ENCODE results near the gene MCU. TPM values are rescaled to one million over a fixed set of nuclear protein-coding genes. Genes with fewer than 3 reads are reported as not detected.
"Not testable (repeated sequence)": the region's sequence is repeated elsewhere in the genome, so short reads cannot be mapped to it uniquely, and the experiment has no call there.

Gene MCU
- total RNA-seq, 2 donors from 2014 or later = 11.6 to 18.7 TPM

DNA sequence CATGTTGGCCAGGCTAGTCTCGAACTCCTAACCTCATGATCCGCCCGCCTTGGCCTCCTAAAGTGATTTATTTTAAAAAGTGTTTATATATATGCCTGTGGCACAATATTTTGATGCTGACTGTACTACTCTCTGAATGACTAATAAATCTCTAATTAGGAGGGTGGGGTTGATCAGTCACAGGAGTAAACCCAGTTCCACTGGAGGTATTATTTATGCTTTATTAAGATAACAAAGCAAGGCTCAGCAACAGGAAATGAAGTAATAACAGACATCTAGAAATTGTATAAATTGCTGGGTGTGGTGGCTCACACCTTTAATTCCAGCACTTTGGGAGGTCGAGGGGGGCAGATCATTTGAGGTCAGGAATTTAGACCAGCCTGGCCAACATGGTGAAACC, 26.0 kb upstream of the MCU start:
- Mint-ChIP-seq H3K27ac (no peak overlapping the region), H3K36me3 (no peaks in the 10 kb centered on the region), H3K27me3 (peaks cover 5 to 7% of the 10 kb centered on the region in 2 donors), H3K4me1 (ENCODE audit: low read depth in 2 of 2) (no peaks in the 10 kb centered on the region), H3K9me3 (no peaks in the 10 kb centered on the region), H3K4me3 (no peak overlapping the region)
- DNase-seq (ENCODE audit: low spot score) = no peak
- no peak for ATAC-seq

DNA sequence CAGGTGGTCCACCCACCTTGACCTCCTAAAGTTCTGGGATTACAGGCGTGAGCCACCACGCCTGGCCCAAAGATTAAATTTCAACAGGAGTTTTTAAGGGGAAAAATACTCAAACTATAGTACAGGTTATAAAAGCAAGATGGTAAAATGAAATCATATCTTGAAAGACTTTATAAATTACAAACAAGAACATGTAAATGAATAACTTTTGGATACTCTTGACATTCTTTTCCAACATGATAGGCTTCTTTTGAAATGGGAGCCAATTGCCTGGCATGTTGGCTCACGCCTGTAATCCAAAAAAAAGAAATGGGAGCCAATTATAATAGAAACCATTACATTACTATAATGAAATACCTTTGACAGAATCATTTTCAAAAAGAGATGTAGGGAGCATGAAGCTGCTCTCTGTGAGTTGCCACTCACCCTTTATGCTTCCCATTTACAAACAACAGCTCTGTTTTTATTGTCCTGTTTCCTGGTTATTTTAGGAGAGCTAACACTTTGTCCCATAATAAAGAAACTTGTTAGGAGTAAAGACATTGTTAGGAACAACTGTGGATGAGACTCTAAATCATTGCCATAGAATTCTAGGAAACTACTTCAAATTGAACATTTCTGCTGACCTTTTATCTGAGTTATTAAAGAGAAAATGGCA, 24.6 kb upstream of the MCU start:
- ATAC-seq = no peak
- H3K27ac Mint-ChIP-seq = no peak overlapping the region
- H3K4me3 Mint-ChIP-seq = no peak overlapping the region

GRCh38 chr10:72673280-72673679, 18.7 kb upstream of the MCU start:
- H3K27ac Mint-ChIP-seq = no peak overlapping the region
- peaks cover 3 to 7% of the 10 kb centered on the region in 2 donors for H3K27me3 Mint-ChIP-seq
- DNase-seq (ENCODE audit: low spot score) = no peak
- H3K9me3 Mint-ChIP-seq = no peaks in the 10 kb centered on the region
- ATAC-seq = no peak
- H3K4me3 Mint-ChIP-seq = no peak overlapping the region
- no peaks in the 10 kb centered on the region for H3K36me3 Mint-ChIP-seq
- no peaks in the 10 kb centered on the region for H3K4me1 Mint-ChIP-seq (ENCODE audit: low read depth in 2 of 2)

More for the DNA sequence above, 24.6 kb upstream of the MCU start:
- no peaks in the 10 kb centered on the region for H3K9me3 Mint-ChIP-seq
- DNase-seq (ENCODE audit: low spot score) = no peak
- peaks cover 7% of the 10 kb centered on the region in 2 donors for H3K27me3 Mint-ChIP-seq
- no peaks in the 10 kb centered on the region for H3K4me1 Mint-ChIP-seq (ENCODE audit: low read depth in 2 of 2)
- no peaks in the 10 kb centered on the region for H3K36me3 Mint-ChIP-seq

- ATAC-seq; H3K27ac Mint-ChIP-seq; H3K4me1 Mint-ChIP-seq (ENCODE audit: low read depth in 2 of 2); H3K36me3 Mint-ChIP-seq; H3K27me3 Mint-ChIP-seq; DNase-seq (ENCODE audit: low spot score); H3K9me3 Mint-ChIP-seq; H3K4me3 Mint-ChIP-seq: not testable (repeated sequence)
Observed at GRCh38 chr10:72674174-72674573, 17.8 kb upstream of the MCU start.

GRCh38 chr10:72679838-72680241, 12.1 kb upstream of the MCU start:
- H3K27ac Mint-ChIP-seq = no peak overlapping the region
- peaks cover 0 to 2% of the 10 kb centered on the region in 2 donors for H3K27me3 Mint-ChIP-seq
- DNase-seq (ENCODE audit: low spot score) = no peak
- no peaks in the 10 kb centered on the region for H3K36me3 Mint-ChIP-seq
- H3K4me3 Mint-ChIP-seq = no peak overlapping the region
- ATAC-seq = no peak
- H3K9me3 Mint-ChIP-seq = no peaks in the 10 kb centered on the region
- no peaks in the 10 kb centered on the region for H3K4me1 Mint-ChIP-seq (ENCODE audit: low read depth in 2 of 2)

DNA sequence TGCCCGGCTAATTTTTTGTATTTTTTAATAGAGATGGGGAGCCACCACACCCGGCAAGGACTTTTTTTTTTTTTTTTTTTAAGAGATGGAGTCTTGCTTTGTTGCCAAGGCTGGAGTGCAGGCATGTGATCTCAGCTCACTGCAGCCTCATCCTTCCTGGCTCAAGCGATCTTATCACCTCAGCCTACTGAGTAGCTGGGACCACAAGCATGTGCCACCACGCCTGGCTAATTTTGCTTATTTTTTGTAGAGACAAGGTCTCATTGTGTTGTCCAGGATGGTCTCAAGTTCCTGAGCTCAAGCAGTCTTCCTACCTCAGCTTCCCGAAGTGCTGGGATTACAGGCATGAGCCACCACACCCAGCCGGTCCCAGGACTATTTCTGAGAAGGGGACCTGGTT, 9.3 kb upstream of the MCU start:
- ATAC-seq (no peak), DNase-seq (ENCODE audit: low spot score) (no peak)
- Mint-ChIP-seq H3K4me3 (no peak overlapping the region), H3K9me3 (no peaks in the 10 kb centered on the region), H3K36me3 (no peaks in the 10 kb centered on the region), H3K27me3 (peaks cover 5 to 8% of the 10 kb centered on the region in 2 donors), H3K4me1 (ENCODE audit: low read depth in 2 of 2) (no peaks in the 10 kb centered on the region), H3K27ac (no peak overlapping the region)

DNA sequence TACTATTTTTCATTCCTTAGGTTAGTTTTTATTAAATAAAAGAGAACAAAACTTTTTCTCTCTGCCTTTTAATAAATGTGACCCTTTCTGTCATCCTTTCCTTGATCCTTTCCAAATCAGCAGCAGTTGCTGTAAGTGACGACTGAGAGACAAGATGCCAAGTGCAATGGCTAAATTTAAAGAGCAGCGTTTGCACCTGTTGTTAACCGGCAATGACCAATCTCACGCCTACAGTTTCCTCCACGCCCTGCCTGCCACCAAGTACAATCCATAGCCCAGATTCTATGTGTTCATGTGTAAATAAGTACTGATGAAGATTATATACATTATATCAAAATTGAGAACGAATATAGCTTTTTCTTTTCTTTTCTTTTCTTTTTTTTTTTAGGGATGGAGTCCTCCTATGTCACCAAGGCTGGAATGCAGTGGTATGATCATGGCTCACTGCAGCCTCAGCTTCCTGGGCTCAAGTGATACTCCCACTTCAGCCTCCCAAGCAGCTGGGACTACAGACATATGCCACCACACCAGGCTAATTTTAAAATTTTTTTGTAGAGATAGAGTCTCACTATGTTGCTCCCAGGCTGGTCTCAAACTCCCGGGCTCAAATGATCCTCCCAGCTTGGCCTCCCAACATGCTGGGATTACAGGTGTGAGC, 6.5 kb upstream of the MCU start:
- peaks cover 0 to 6% of the 10 kb centered on the region in 2 donors for H3K4me1 Mint-ChIP-seq (ENCODE audit: low read depth in 2 of 2)
- DNase-seq (ENCODE audit: low spot score) (no peak), ATAC-seq (no peak)
- no peak overlapping the region for H3K4me3 Mint-ChIP-seq
- H3K36me3 Mint-ChIP-seq = no peaks in the 10 kb centered on the region
- H3K27ac Mint-ChIP-seq = no peak overlapping the region
- H3K9me3 Mint-ChIP-seq = no peaks in the 10 kb centered on the region
- peaks cover 3 to 8% of the 10 kb centered on the region in 2 donors for H3K27me3 Mint-ChIP-seq

- DNase-seq (ENCODE audit: low spot score); H3K4me3 Mint-ChIP-seq; H3K27me3 Mint-ChIP-seq; H3K4me1 Mint-ChIP-seq (ENCODE audit: low read depth in 2 of 2); H3K9me3 Mint-ChIP-seq; H3K36me3 Mint-ChIP-seq; ATAC-seq; H3K27ac Mint-ChIP-seq: not testable (repeated sequence)
Observed at GRCh38 chr10:72686430-72686829, 5.5 kb upstream of the MCU start.

- ATAC-seq = no peak
- Mint-ChIP-seq H3K27me3 (peaks cover 3 to 8% of the 10 kb centered on the region in 2 donors), H3K9me3 (no peaks in the 10 kb centered on the region), H3K36me3 (no peaks in the 10 kb centered on the region), H3K4me3 (no peak overlapping the region), H3K27ac (no peak overlapping the region), H3K4me1 (ENCODE audit: low read depth in 2 of 2) (peaks cover 2 to 11% of the 10 kb centered on the region in 2 donors)
- no peak for DNase-seq (ENCODE audit: low spot score)
Observed at GRCh38 chr10:72687035-72687434, 4.9 kb upstream of the MCU start.

GRCh38 chr10:72688208-72688651, 3.7 kb upstream of the MCU start:
- Mint-ChIP-seq H3K27me3 (peaks cover 3 to 8% of the 10 kb centered on the region in 2 donors), H3K4me3 (no peak overlapping the region), H3K36me3 (no peaks in the 10 kb centered on the region), H3K4me1 (ENCODE audit: low read depth in 2 of 2) (peaks cover 8 to 18% of the 10 kb centered on the region in 2 donors), H3K9me3 (no peaks in the 10 kb centered on the region), H3K27ac (no peak overlapping the region)
- ATAC-seq (no peak), DNase-seq (ENCODE audit: low spot score) (no peak)

DNA sequence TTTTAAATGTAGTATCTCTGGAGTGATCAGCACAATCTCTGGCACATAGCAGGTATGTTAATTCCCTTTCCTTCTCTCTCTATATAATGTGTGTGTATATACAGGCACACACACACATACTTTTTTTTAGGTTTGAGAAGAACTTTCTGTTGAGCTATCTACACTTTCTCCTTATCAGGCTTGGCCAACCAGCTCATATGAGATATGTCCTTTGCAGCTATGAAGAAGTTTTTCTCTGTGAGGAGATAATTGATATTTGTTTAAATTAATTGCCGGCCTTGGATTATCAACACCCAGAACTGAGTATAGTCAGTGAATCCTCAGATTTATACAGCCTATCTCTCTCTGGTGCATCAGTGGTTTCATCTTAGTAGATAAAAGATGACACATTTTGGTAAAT, 2.3 kb upstream of the MCU start:
- H3K36me3 Mint-ChIP-seq = no peaks in the 10 kb centered on the region
- no peaks in the 10 kb centered on the region for H3K9me3 Mint-ChIP-seq
- peaks cover 11 to 27% of the 10 kb centered on the region in 2 donors for H3K4me1 Mint-ChIP-seq (ENCODE audit: low read depth in 2 of 2)
- no peak for DNase-seq (ENCODE audit: low spot score)
- H3K27me3 Mint-ChIP-seq = peaks cover 3 to 8% of the 10 kb centered on the region in 2 donors
- H3K4me3 Mint-ChIP-seq = no peak overlapping the region
- H3K27ac Mint-ChIP-seq = no peak overlapping the region
- ATAC-seq = no peak

- Mint-ChIP-seq H3K4me1 (ENCODE audit: low read depth in 2 of 2) (peaks cover 16 to 33% of the 10 kb centered on the region in 2 donors), H3K4me3 (no peak overlapping the region), H3K36me3 (no peaks in the 10 kb centered on the region), H3K27ac (no peak overlapping the region), H3K9me3 (no peaks in the 10 kb centered on the region), H3K27me3 (peaks cover 5 to 8% of the 10 kb centered on the region in 2 donors)
- DNase-seq (ENCODE audit: low spot score) (no peak), ATAC-seq (no peak)
Observed at GRCh38 chr10:72690071-72690755, 1.7 kb upstream of the MCU start.

DNA sequence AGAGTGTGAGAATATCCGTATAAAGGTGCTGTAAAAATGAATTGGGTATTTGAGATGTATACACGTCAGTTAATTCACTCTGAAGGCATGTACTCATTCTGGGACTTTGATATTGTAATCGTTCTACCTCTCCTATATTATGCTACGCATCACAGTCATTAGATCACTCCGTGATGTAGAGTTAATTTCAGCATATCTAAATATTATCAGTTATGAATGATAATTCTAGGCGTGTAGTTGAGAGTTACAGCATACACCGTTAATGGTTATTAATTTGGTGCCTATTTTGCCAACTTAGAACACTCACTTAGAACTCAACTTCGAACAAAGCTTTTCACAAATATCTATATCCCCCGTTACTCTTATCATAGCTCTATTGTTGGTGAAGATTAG, 477 bp upstream of the MCU start:
- ATAC-seq (no peak), DNase-seq (ENCODE audit: low spot score) (no peak)
- Mint-ChIP-seq H3K36me3 (no peaks in the 10 kb centered on the region), H3K4me3 (peak overlapping the region; percentile 83), H3K27me3 (peaks cover 1 to 2% of the 10 kb centered on the region in 2 donors), H3K27ac (peak overlapping the region in 1 of 2 donors; percentile 22), H3K9me3 (no peaks in the 10 kb centered on the region), H3K4me1 (ENCODE audit: low read depth in 2 of 2) (peaks cover 18 to 35% of the 10 kb centered on the region in 2 donors)

- H3K27me3 Mint-ChIP-seq = peaks cover 0 to 2% of the 10 kb centered on the region in 2 donors
- H3K9me3 Mint-ChIP-seq = no peaks in the 10 kb centered on the region
- ATAC-seq = no peak
Observed at GRCh38 chr10:72692744-72692993, 726 bp downstream of the MCU start.

More at GRCh38 chr10:72692744-72692993, 726 bp downstream of the MCU start:
- DNase-seq (ENCODE audit: low spot score) = no peak
- H3K36me3 Mint-ChIP-seq = no peaks in the 10 kb centered on the region
- peak overlapping the region; percentile 92 for H3K4me3 Mint-ChIP-seq
- peak overlapping the region; percentile 27 to 38 for H3K27ac Mint-ChIP-seq
- H3K4me1 Mint-ChIP-seq (ENCODE audit: low read depth in 2 of 2) = peaks cover 18 to 35% of the 10 kb centered on the region in 2 donors
